ENCODE measurements around the gene TBCK.

The TBCK gene

DNA sequence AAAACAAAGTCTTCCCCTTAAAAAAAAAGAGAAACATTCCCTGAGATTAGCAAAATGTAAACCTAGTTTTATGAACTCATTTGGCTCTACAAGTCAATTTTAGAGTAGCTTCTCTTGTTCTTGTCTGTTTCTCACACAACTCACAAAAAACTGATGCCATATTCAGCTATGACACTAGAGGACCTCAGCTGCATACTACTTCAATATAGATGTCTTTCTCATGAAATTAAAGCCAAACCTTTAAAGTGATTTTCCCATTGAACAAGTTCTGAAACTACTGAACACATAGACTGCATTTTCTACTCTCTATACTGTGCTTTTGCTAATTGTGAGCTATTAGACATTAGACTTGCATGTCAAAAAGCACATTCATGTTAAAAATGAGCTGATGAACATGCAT, 49.8 kb downstream of the TBCK start:
- Histone ChIP-seq H3K9me3 (ENCODE audit: control insufficient read depth, low read length) (no peaks in the 10 kb centered on the region), H3K4me1 (ENCODE audit: control insufficient read depth, insufficient read depth, low read length, poor library complexity, severe bottlenecking) (no peaks in the 10 kb centered on the region), H3K4me3 (ENCODE audit: insufficient read depth, low read depth, low read length, poor library complexity, severe bottlenecking) (no peak overlapping the region), H3K36me3 (ENCODE audit: control insufficient read depth, insufficient read depth, low read length) (no peaks in the 10 kb centered on the region), H3K27ac (ENCODE audit: insufficient read depth, low read length, poor library complexity, severe bottlenecking) (no peak overlapping the region), H3K27me3 (replicated peaks; ENCODE audit: control insufficient read depth, insufficient read depth, low read length, poor library complexity, severe bottlenecking) (no peaks in the 10 kb centered on the region)
- no peak for DNase-seq

DNA sequence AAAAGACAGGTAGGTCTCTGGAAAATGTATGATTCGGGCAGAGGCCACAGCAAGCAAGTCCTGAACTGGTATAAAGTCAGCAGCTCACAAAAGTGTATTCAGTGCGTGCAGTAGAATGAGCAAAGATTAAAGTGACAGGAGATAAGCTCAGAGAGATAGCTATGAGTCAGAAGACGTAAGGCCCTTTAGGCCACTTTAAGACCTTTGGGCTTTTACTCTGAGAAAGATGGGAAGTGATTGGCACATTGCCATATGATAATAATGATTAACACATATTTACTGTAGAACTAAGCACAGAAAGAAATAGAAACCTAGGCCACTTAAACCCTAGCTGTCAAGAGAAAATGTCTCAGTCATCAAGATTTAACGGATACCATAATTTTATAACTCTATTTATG, 51.7 kb downstream of the TBCK start:
- Histone ChIP-seq H3K27me3 (replicated peaks; ENCODE audit: control insufficient read depth, insufficient read depth, low read length, poor library complexity, severe bottlenecking) (no peaks in the 10 kb centered on the region), H3K36me3 (ENCODE audit: control insufficient read depth, insufficient read depth, low read length) (no peaks in the 10 kb centered on the region), H3K27ac (ENCODE audit: insufficient read depth, low read length, poor library complexity, severe bottlenecking) (no peak overlapping the region), H3K4me3 (ENCODE audit: insufficient read depth, low read depth, low read length, poor library complexity, severe bottlenecking) (no peak overlapping the region), H3K9me3 (ENCODE audit: control insufficient read depth, low read length) (no peaks in the 10 kb centered on the region), H3K4me1 (ENCODE audit: control insufficient read depth, insufficient read depth, low read length, poor library complexity, severe bottlenecking) (no peaks in the 10 kb centered on the region)
- DNase-seq: no peak

DNA sequence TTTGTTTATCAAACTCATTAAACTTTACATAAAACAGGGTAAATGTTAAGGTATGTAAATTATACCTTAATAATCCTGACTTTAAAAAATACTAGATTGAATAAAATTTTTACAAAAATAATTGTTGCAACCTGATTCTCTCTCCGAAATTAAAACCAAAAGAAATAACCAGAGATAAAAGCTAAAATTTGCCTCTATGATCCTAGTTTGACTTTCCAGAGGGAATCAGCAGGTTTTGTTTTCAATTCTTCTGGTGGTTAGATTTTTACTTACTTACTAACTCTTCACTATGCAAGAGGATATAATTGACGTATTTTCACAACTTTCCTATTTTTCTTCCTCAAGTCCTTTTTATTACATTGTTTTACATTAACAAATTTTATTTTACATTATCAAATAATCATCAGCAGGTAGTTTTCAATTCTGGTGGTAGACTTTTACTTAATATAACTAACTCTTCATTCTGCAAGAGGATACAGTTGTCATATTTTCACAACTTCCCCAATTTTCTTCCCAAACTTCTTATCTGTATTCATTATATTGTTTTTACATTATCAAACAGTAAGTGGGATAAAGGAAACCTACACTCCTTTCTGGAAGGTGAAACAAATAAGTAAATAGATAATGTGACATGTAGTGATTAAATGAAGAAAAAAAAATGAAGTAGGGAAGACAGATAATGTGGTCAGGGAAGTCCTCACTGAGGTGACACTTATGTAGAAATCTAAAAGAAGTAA, 52.2 kb downstream of the TBCK start:
- H3K27me3 ChIP-seq (replicated peaks; ENCODE audit: control insufficient read depth, insufficient read depth, low read length, poor library complexity, severe bottlenecking): no peaks in the 10 kb centered on the region
- no peak overlapping the region for H3K4me3 ChIP-seq (ENCODE audit: insufficient read depth, low read depth, low read length, poor library complexity, severe bottlenecking)
- no peaks in the 10 kb centered on the region for H3K36me3 ChIP-seq (ENCODE audit: control insufficient read depth, insufficient read depth, low read length)
- no peaks in the 10 kb centered on the region for H3K9me3 ChIP-seq (ENCODE audit: control insufficient read depth, low read length)
- no peak overlapping the region for H3K27ac ChIP-seq (ENCODE audit: insufficient read depth, low read length, poor library complexity, severe bottlenecking)
- no peaks in the 10 kb centered on the region for H3K4me1 ChIP-seq (ENCODE audit: control insufficient read depth, insufficient read depth, low read length, poor library complexity, severe bottlenecking)
- DNase-seq: no peak

DNA sequence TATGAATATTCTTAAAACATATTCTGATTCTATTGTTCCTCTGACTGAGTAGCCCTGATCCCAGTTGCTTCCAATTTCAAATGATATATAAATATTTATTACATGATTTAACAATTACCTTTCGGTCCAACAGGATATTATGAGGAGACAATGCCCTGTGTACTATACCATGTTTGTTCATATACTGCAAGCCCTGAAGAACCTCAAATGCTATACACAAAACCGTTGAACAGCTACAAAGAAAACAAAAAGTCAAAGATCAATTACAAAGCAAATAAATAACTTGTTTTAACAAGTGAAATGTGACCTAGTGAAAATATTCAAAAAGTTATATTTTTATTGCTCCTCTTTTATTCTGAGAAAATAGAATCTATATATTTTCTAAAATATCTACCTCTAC, 54.0 kb downstream of the TBCK start:
- Histone ChIP-seq H3K36me3 (ENCODE audit: control insufficient read depth, insufficient read depth, low read length) (no peaks in the 10 kb centered on the region), H3K9me3 (ENCODE audit: control insufficient read depth, low read length) (no peaks in the 10 kb centered on the region), H3K4me3 (ENCODE audit: insufficient read depth, low read depth, low read length, poor library complexity, severe bottlenecking) (no peak overlapping the region), H3K4me1 (ENCODE audit: control insufficient read depth, insufficient read depth, low read length, poor library complexity, severe bottlenecking) (no peaks in the 10 kb centered on the region), H3K27ac (ENCODE audit: insufficient read depth, low read length, poor library complexity, severe bottlenecking) (no peak overlapping the region), H3K27me3 (replicated peaks; ENCODE audit: control insufficient read depth, insufficient read depth, low read length, poor library complexity, severe bottlenecking) (no peaks in the 10 kb centered on the region)
- no peak for DNase-seq

DNA sequence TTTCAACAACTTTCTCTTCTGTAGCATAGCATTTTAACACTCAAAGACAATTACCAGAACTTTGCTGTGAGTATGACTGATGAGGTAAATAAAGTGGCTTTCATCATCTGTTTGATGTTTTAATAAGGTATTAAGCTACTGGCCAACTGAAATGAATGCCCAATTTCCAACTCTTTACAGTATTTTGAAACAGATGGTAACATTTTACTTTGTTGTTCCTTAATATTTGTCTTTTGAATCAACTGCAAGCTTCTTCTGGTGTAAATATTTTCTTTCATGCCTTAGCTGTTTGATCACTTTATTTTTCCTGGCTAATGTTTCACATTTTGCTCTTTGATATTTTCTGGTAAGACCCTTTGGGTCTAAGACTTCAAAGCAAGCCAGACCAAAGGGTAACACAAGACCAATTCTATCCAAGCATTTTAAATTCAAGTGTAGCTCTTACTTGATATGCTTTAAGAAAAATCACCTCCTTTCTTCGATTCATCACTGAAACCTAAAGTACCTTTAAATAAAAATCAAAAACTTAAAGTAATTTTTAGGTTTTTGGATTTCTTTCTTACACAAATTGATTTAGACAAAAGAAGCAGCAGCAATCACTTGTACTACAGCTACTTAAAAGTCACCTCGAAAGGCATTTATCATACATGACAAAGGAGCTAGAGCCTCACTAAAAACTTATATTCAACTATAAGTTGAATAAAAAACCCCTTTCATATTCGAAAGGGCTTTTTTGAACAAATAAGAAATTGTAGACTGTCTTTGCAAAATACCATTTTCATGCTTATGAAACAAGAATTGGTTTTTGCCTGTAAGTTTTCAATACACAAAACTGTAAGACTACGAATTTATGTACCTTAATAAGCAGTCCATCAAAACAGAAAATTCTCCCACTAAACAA, 57.6 kb downstream of the TBCK start:
- Histone ChIP-seq H3K4me3 (ENCODE audit: insufficient read depth, low read depth, low read length, poor library complexity, severe bottlenecking) (no peak overlapping the region), H3K27ac (ENCODE audit: insufficient read depth, low read length, poor library complexity, severe bottlenecking) (no peak overlapping the region), H3K27me3 (replicated peaks; ENCODE audit: control insufficient read depth, insufficient read depth, low read length, poor library complexity, severe bottlenecking) (no peaks in the 10 kb centered on the region), H3K9me3 (ENCODE audit: control insufficient read depth, low read length) (no peaks in the 10 kb centered on the region), H3K4me1 (ENCODE audit: control insufficient read depth, insufficient read depth, low read length, poor library complexity, severe bottlenecking) (no peaks in the 10 kb centered on the region), H3K36me3 (ENCODE audit: control insufficient read depth, insufficient read depth, low read length) (peaks cover 4% of the 10 kb centered on the region)
- no peak for DNase-seq

DNA sequence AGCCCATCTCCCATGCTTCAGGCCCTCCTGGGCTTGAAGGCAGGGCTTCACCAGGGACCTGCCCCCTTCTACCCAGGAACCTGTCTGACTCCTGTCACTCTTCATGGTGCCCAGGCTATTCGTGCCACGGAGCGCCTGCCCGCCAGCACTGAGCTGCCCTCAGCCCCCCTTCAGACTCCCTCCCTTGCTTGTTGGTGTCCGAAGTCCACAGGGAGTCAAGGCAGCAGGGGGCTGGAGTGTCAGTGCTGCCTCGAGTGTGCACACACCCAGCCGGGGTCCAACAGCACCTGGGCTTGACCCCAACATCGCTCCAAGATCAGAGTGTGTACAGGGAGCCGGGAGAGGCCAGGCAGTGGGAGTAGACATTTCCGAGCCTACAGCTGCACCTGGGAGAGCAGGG, 59.8 kb downstream of the TBCK start:
- Histone ChIP-seq H3K4me3 (ENCODE audit: insufficient read depth, low read depth, low read length, poor library complexity, severe bottlenecking) (no peak overlapping the region), H3K36me3 (ENCODE audit: control insufficient read depth, insufficient read depth, low read length) (peaks cover 4% of the 10 kb centered on the region)
- DNase-seq: no peak

DNA sequence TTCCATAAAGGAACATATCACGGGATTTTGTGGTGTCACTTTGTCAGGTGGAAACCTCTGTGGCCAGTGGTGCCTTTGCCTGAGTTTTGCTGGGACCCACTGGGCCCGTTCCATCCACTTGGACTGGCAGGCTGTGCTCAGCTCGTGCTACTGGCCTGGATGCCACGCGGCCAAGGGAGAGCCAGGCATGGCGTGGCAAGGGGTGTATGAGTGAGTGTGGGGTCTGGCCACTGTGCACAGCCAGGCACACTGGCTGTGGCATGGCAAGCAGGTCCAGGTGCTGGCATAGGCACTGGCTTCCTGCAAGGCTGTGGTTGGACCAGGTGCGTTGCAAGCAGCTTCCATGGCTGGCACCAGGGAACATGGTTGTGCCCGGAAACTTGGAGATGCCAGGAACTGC, 60.8 kb downstream of the TBCK start:
- no peak for DNase-seq
- no peaks in the 10 kb centered on the region for H3K27me3 ChIP-seq (replicated peaks; ENCODE audit: control insufficient read depth, insufficient read depth, low read length, poor library complexity, severe bottlenecking)
- no peaks in the 10 kb centered on the region for H3K4me1 ChIP-seq (ENCODE audit: control insufficient read depth, insufficient read depth, low read length, poor library complexity, severe bottlenecking)
- H3K27ac ChIP-seq (ENCODE audit: insufficient read depth, low read length, poor library complexity, severe bottlenecking): no peak overlapping the region
- no peak overlapping the region for H3K4me3 ChIP-seq (ENCODE audit: insufficient read depth, low read depth, low read length, poor library complexity, severe bottlenecking)
- peaks cover 4% of the 10 kb centered on the region for H3K36me3 ChIP-seq (ENCODE audit: control insufficient read depth, insufficient read depth, low read length)
- no peaks in the 10 kb centered on the region for H3K9me3 ChIP-seq (ENCODE audit: control insufficient read depth, low read length)

More for the DNA sequence above, 59.8 kb downstream of the TBCK start:
- H3K9me3 ChIP-seq (ENCODE audit: control insufficient read depth, low read length): no peaks in the 10 kb centered on the region
- H3K4me1 ChIP-seq (ENCODE audit: control insufficient read depth, insufficient read depth, low read length, poor library complexity, severe bottlenecking): no peaks in the 10 kb centered on the region
- H3K27ac ChIP-seq (ENCODE audit: insufficient read depth, low read length, poor library complexity, severe bottlenecking): no peak overlapping the region
- no peaks in the 10 kb centered on the region for H3K27me3 ChIP-seq (replicated peaks; ENCODE audit: control insufficient read depth, insufficient read depth, low read length, poor library complexity, severe bottlenecking)

DNA sequence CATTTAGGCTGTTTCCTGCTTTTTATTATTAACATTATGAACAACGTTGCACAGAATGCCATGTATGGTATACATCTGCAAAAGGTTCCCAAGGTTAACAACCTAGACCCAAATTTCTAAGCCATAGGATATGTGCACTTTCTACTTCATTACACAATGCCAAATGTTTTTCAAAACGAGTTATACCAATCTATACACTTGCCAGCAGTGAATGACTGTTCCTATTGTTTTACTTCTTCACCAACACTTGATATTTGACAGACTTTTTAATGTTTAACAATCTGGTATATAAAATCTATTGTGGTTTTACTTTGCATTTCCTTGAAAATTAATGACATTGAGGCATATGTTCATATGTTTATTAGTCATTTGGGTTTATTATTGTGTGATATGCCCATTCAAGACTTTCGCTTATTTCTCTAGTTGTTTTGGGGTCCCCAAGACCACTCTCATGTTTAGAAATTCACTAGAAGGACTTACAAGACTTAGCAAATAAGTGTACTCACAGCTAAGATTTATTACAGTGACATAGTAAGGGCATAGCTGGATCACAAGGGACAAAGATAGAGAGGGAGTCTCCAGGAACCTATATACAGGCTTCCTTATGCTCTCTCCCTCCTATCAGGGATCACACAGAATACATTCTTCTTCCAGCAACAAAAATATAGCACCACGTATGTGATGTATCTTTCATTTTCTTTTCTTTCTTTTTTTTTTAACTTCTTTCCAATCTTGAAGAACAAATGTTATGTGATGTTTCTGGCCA, 62.5 kb downstream of the TBCK start:
- no peaks in the 10 kb centered on the region for H3K4me1 ChIP-seq (ENCODE audit: control insufficient read depth, insufficient read depth, low read length, poor library complexity, severe bottlenecking)
- no peak overlapping the region for H3K4me3 ChIP-seq (ENCODE audit: insufficient read depth, low read depth, low read length, poor library complexity, severe bottlenecking)
- no peaks in the 10 kb centered on the region for H3K9me3 ChIP-seq (ENCODE audit: control insufficient read depth, low read length)
- H3K36me3 ChIP-seq (ENCODE audit: control insufficient read depth, insufficient read depth, low read length): peaks cover 12% of the 10 kb centered on the region
- H3K27ac ChIP-seq (ENCODE audit: insufficient read depth, low read length, poor library complexity, severe bottlenecking): no peak overlapping the region
- DNase-seq: no peak
- no peaks in the 10 kb centered on the region for H3K27me3 ChIP-seq (replicated peaks; ENCODE audit: control insufficient read depth, insufficient read depth, low read length, poor library complexity, severe bottlenecking)

DNA sequence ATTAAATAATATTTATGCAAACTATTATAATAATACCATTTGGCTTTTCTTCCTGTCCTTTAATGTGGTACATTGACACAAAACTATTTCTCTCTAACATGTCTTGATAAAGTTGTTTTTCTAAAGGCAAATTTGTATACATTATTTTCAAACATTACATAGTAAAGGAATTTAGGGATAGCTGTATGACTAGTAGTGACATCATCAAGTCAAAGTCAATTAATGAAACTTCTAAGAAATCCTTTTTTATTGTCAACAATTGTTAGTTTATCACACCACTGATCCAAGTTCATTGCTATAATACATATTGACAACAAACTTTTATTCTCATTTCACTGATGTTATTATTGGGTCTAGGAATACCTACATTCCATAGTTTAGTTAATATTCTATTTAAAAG, 68.4 kb downstream of the TBCK start:
- no peak for DNase-seq
- H3K27ac ChIP-seq (ENCODE audit: insufficient read depth, low read length, poor library complexity, severe bottlenecking): no peak overlapping the region
- H3K36me3 ChIP-seq (ENCODE audit: control insufficient read depth, insufficient read depth, low read length): peaks cover 14% of the 10 kb centered on the region
- no peaks in the 10 kb centered on the region for H3K9me3 ChIP-seq (ENCODE audit: control insufficient read depth, low read length)
- no peaks in the 10 kb centered on the region for H3K27me3 ChIP-seq (replicated peaks; ENCODE audit: control insufficient read depth, insufficient read depth, low read length, poor library complexity, severe bottlenecking)
- H3K4me1 ChIP-seq (ENCODE audit: control insufficient read depth, insufficient read depth, low read length, poor library complexity, severe bottlenecking): no peaks in the 10 kb centered on the region
- H3K4me3 ChIP-seq (ENCODE audit: insufficient read depth, low read depth, low read length, poor library complexity, severe bottlenecking): no peak overlapping the region

Data from effector memory CD4-positive, alpha-beta T cell (primary cell).